Tibial nerve (tissue), 4 donors: ENCODE results near the gene PXDN. TPM values are rescaled to one million over a fixed set of nuclear protein-coding genes. Genes with fewer than 3 reads are reported as not detected.

Source experiments
- DNase-seq, 2 donors: peaks; one replicate each; pipeline ENCODE4 v3.0.0-alpha.2; 2019; ENCODE audit warnings: low spot score in 2 of 2
- H3K27ac ChIP-seq, 4 donors: fragments of 200-600 bp; sonication (generic) in 3 of 4; one replicate each; pipeline ENCODE4 v1.5.1; 2017 to 2019; ENCODE audit warnings: mild to moderate bottlenecking in 1 of 4
- H3K27me3 ChIP-seq, 2 donors: fragments of 200-600 bp; sonication (generic) in 1 of 2; one replicate each; pipeline versions ENCODE4 v1.5.1 to v1.6.0; 2017 to 2019
- H3K36me3 ChIP-seq, 3 donors: fragments of 200-600 bp; sonication (generic); one replicate each; pipeline ENCODE4 v1.5.1; 2018 to 2019
- H3K4me1 ChIP-seq, 4 donors: fragments of 200-600 bp; sonication (generic) in 3 of 4; one replicate each; pipeline ENCODE4 v1.5.1; 2017 to 2019
- H3K4me3 ChIP-seq, 4 donors: fragments of 200-600 bp; sonication (generic) in 3 of 4; one replicate each; pipeline ENCODE4 v1.5.1; 2017 to 2019; ENCODE audit warnings: mild to moderate bottlenecking in 1 of 4, moderate library complexity in 1 of 4
- H3K9me3 ChIP-seq, 4 donors: fragments of 200-600 bp; sonication (generic) in 3 of 4; one replicate each; pipeline ENCODE4 v1.5.1; 2017 to 2019
- EP300 ChIP-seq, 2 donors: sonication (generic); formaldehyde crosslinking; IDR thresholded peaks; one replicate each; pipeline ENCODE4 v1.6.1; 2017; ENCODE audit warnings: antibody characterized with exemption in 2 of 2, mild to moderate bottlenecking in 1 of 2
- POLR2A ChIP-seq, 2 donors: fragments of 450-650 bp; IDR thresholded peaks; one replicate each; pipeline ENCODE4 v1.6.1; 2017; ENCODE audit warnings: antibody characterized with exemption in 2 of 2, mild to moderate bottlenecking in 2 of 2, moderate library complexity in 2 of 2
- WGBS, 2 donors: methylation state at CpG; one replicate each; pipeline ENCODE4 v1.1.5; 2018; 5-methylcytosine and 5-hydroxymethylcytosine counted together
- total RNA-seq, 4 donors: library from RNA; depleted of rRNA; stranded (reverse); fragments of >200 nt; gene quantifications; one replicate each; pipeline ENCODE4 v1.1.0, GENCODE V29; 2016
- TF ChIP-seq, protein P1 (sequence below), 5 experiments: fragments of 200-600 bp in 3 of 5; fragments of 450-650 bp in 2 of 5; sonication (generic) in 3 of 5; IDR thresholded peaks; one replicate each; pipeline ENCODE4 v1.5.1; 2016 to 2019; ENCODE audit warnings: antibody characterized with exemption in 5 of 5, mild to moderate bottlenecking in 3 of 5, moderate library complexity in 2 of 5

PXDN gene
- total RNA-seq, 4 donors from 2014 or later: 40.4 to 72.6 (median 52.4) TPM

DNA sequence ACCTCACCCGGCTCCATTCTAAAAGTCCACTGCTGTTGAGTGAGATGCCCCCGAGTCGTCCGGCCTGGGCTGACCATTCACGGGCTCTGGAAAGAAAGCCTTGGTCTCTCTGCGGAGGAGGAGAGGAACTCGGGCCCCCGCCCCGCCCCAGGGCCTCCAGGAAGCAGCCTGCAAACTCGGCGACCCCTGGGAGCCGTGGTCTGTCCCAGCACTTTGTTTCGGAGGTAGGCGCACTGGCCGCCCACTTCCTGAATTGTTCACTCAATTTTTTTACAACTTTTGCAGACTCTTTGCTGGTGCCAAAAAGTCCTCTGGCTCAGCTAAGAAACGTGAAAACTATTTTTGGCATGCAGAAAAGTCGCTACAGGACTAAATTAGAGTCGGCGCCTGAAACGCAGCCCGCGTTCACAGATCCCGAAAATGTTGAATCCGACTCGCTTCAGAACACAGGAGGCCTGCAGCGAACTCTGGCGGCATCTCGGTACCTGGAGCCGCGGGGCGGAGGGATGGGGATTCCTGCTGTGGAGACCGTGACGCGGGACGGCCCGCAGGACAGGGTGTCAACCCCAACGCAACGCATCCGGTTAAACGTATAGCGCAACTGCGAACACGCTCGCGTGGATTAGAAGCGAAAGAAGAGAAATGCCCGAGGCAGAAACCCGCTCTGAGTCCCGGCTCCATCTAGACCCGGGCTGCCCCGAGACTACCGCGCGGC is 1.5 kb downstream of the PXDN start:
- H3K9me3 ChIP-seq: no peaks in the 10 kb centered on the region
- peaks cover 0 to 47% (median 13%) of the 10 kb centered on the region in 4 donors for H3K4me1 ChIP-seq
- H3K4me3 ChIP-seq: peak overlapping the region; percentile 63 to 87 (median 80)
- WGBS, 2 donors: 1% methylated on average over 52 to 54 of the region's 54 CpGs
- DNase-seq: peak; percentile 79 to 82
- TF ChIP-seq EP300 (IDR thresholded peaks at IDR 0.05): peak in 1 of 2 donors; percentile 69
- TF ChIP-seq, protein P1, sequence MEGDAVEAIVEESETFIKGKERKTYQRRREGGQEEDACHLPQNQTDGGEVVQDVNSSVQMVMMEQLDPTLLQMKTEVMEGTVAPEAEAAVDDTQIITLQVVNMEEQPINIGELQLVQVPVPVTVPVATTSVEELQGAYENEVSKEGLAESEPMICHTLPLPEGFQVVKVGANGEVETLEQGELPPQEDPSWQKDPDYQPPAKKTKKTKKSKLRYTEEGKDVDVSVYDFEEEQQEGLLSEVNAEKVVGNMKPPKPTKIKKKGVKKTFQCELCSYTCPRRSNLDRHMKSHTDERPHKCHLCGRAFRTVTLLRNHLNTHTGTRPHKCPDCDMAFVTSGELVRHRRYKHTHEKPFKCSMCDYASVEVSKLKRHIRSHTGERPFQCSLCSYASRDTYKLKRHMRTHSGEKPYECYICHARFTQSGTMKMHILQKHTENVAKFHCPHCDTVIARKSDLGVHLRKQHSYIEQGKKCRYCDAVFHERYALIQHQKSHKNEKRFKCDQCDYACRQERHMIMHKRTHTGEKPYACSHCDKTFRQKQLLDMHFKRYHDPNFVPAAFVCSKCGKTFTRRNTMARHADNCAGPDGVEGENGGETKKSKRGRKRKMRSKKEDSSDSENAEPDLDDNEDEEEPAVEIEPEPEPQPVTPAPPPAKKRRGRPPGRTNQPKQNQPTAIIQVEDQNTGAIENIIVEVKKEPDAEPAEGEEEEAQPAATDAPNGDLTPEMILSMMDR (IDR thresholded peaks at IDR 0.05): peak in 4 of 5 experiments; percentile 40 to 68 (median 51)
- TF ChIP-seq POLR2A (IDR thresholded peaks at IDR 0.05): no peak
- H3K27ac ChIP-seq: peak overlapping the region; percentile 88 to 97 (median 92)
- no peaks in the 10 kb centered on the region for H3K27me3 ChIP-seq
- H3K36me3 ChIP-seq: no peaks in the 10 kb centered on the region

DNA sequence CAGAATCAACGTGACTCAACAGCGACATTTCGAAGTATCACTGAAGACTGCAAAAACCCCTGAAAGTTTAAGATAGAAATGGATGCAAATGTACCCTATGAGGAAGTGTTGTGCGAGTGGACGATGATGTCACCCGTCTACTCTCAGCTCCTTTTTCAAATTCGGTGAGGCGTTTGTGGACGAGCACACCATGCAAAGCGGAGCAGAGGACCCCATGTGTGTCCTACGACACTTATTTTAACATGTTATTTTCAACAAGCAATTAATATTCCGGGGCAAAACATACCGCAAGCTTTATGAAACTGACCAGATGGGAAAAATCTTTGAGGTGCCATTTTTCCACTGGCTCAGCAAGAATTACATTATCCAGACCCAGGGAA is 2.0 kb downstream of the PXDN start:
- Histone ChIP-seq H3K36me3 (no peaks in the 10 kb centered on the region), H3K27me3 (no peaks in the 10 kb centered on the region), H3K4me3 (peak overlapping the region in 2 of 4 donors; percentile 87), H3K27ac (peak overlapping the region in 3 of 4 donors; percentile 88 to 97 (median 95)), H3K9me3 (no peaks in the 10 kb centered on the region), H3K4me1 (peaks cover 0 to 48% (median 13%) of the 10 kb centered on the region in 4 donors)
- TF ChIP-seq, protein P1 (IDR thresholded peaks at IDR 0.05): no peak
- TF ChIP-seq EP300 (IDR thresholded peaks at IDR 0.05) (no peak), POLR2A (IDR thresholded peaks at IDR 0.05) (no peak)
- DNase-seq: no peak
- whole genome bisulfite sequencing, 2 donors: 74 to 76% methylated on average over 13 of the region's 13 CpGs

DNA sequence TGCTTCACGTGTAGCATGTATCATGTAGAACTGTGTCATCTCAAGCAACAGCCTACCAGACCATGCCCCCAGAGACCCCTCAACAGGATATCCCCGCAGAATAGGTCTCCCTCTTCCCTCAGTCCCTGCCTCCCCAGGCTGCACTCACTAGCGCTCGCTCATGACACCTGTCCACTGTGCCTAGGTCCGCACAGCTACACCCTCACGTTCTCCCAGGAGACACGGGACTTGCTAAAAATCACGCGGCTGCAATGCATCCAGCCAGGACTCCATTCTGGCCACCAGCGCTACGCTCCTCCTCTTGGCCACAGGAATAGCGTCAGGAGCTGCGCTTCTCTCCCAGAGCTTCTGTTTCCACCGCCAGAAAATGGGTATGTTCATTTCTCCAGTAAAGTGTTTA is 2.5 kb downstream of the PXDN start:
- H3K27me3 ChIP-seq: no peaks in the 10 kb centered on the region
- H3K27ac ChIP-seq: no peak overlapping the region
- WGBS, 2 donors: 95 to 97% methylated on average over 14 of the region's 14 CpGs
- H3K4me3 ChIP-seq: no peak overlapping the region
- H3K4me1 ChIP-seq: peaks cover 0 to 50% (median 13%) of the 10 kb centered on the region in 4 donors
- TF ChIP-seq POLR2A (IDR thresholded peaks at IDR 0.05) (no peak), EP300 (IDR thresholded peaks at IDR 0.05) (no peak)
- TF ChIP-seq, protein P1 (IDR thresholded peaks at IDR 0.05): no peak
- DNase-seq: no peak
- H3K36me3 ChIP-seq: no peaks in the 10 kb centered on the region
- no peaks in the 10 kb centered on the region for H3K9me3 ChIP-seq

DNA sequence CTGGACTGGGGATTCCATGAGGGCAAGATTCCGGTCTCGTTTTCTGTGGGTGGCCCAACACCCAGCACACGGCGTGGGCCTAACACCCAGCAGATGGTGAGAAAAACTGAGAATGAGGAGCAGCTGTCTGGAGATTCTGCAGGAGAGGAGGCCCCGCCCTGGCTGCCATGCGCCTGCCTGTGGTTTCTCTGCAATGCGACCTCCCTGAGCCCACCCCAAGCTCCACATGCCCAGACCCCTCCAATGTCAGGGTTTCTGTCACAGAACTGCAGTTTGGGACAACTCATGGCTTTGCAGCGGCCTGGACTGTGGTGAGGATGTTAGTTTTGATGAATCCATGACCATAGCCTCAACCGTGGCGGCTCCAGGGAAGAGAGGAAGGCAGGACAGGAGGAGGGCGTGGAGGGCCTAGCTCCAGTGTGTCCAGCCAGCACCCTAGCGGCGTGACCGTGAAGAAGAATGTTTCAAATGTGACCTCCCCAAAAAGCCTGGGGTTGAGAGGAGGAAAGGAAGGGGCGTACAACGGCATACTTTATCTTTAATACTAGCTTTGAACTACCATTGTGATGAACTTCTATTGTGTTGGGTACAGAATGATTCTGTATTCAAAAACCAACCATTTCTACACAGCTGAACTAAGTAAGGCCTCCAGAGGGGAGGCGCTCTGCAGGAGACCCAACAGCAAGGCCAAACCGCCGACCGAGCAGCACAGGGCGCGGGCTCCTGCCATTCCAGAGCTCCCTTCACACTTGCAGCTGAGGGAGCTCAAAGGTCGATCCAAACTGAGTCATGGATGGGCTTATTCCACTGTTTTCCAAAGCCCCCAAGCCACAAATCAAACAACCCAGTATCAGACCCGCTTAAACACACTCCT is 3.4 kb downstream of the PXDN start:
- 84 to 86% methylated on average over 24 of the region's 24 CpGs for WGBS, 2 donors
- H3K4me3 ChIP-seq: no peak overlapping the region
- H3K27me3 ChIP-seq: no peaks in the 10 kb centered on the region
- H3K9me3 ChIP-seq: peaks cover 0 to under 1% (median 0%) of the 10 kb centered on the region in 4 donors
- H3K36me3 ChIP-seq: peaks cover 0 to 4% (median 0%) of the 10 kb centered on the region in 3 donors
- TF ChIP-seq POLR2A (IDR thresholded peaks at IDR 0.05) (no peak), EP300 (IDR thresholded peaks at IDR 0.05) (no peak)
- TF ChIP-seq, protein P1 (IDR thresholded peaks at IDR 0.05): no peak
- no peak for DNase-seq
- H3K4me1 ChIP-seq: peaks cover 0 to 56% (median 13%) of the 10 kb centered on the region in 4 donors
- no peak overlapping the region for H3K27ac ChIP-seq
